Activated B cell treated with CpG ODN at 0.5 μM for 24 hours (primary cell): ENCODE results near the gene TMPRSS6. TPM values are rescaled to one million over a fixed set of nuclear protein-coding genes. Genes with fewer than 3 reads are reported as not detected.

Experiments
- ATAC-seq: fragments of 200-7000 bp; cut with Tn5 transposase; one replicate; pipeline ENCODE4 v1.10.0; 2021; ENCODE audit warnings: low read depth, mild to moderate bottlenecking, moderate library complexity
- CTCF ChIA-PET: fragments of 350-600 bp; sonication (Branson Sonifier 250); formaldehyde crosslinking; loops from one replicate; lab custom pipeline; 2021; ENCODE audit warnings: antibody characterized with exemption; lab: Charles Lee
- POLR2A ChIA-PET: fragments of 350-600 bp; sonication (Branson Sonifier 250); formaldehyde crosslinking; loops from one replicate; lab custom pipeline; 2021; ENCODE audit warnings: antibody characterized with exemption; lab: Charles Lee
- DNase-seq: peaks from one replicate; pipeline ENCODE4 v3.0.0; 2022
- H3K27ac Mint-ChIP-seq: one replicate; pipeline ENCODE4 v1.8.0; 2020; ENCODE audit warnings: mixed read lengths
- H3K27me3 Mint-ChIP-seq: one replicate; pipeline ENCODE4 v1.8.0; 2021; ENCODE audit warnings: mixed read lengths
- H3K36me3 Mint-ChIP-seq: one replicate; pipeline ENCODE4 v1.8.0; 2021; ENCODE audit warnings: low read depth, mixed read lengths
- H3K4me1 Mint-ChIP-seq: one replicate; pipeline ENCODE4 v1.8.0; 2021; ENCODE audit warnings: mixed read lengths
- H3K4me3 Mint-ChIP-seq: one replicate; pipeline ENCODE4 v1.8.0; 2020; ENCODE audit warnings: mild to moderate bottlenecking, mixed read lengths
- H3K9me3 Mint-ChIP-seq: one replicate; pipeline ENCODE4 v1.8.0; 2020; ENCODE audit warnings: mixed read lengths
- CTCF ChIP-seq: fragments of 200-600 bp; IDR thresholded peaks from one replicate; pipeline ENCODE4 v1.8.0; 2022; ENCODE audit warnings: antibody characterized with exemption, mild to moderate bottlenecking
- intact Hi-C: fragments of 100-400 bp; cut with micrococcal nuclease; formaldehyde crosslinking; loops from one replicate; pipeline ENCODE4 v1.15.1; 2024
- total RNA-seq: library from RNA; stranded (reverse); gene quantifications from 2 replicates; pipeline ENCODE4 v1.2.3, GENCODE V29; 2022

TMPRSS6 gene
- total RNA-seq, 1 donor from 2014 or later: 5.4 TPM

- POLR2A ChIA-PET: interaction anchor here (0.6 kb wide), 1 partner anchor 312 kb away, joined by 3 read pairs; no protein-coding TSS in a partner anchor
- Mint-ChIP-seq H3K36me3 (no peaks in the 10 kb centered on the region), H3K9me3 (no peaks in the 10 kb centered on the region), H3K4me1 (no peaks in the 10 kb centered on the region), H3K4me3 (no peak overlapping the region), H3K27ac (no peak overlapping the region), H3K27me3 (no peaks in the 10 kb centered on the region)
- intact Hi-C loops: no loop called here
- CTCF ChIA-PET: no interaction called here
- TF ChIP-seq CTCF: no peak
- ATAC-seq (no peak), DNase-seq (no peak)
These were observed 2.7 kb upstream of the TMPRSS6 start for GRCh38 chr22:37112084-37112728.

GRCh38 chr22:37111156-37111717 lies 1.7 kb upstream of the TMPRSS6 start:
- intact Hi-C loops: no loop called here
- TF ChIP-seq CTCF: no peak
- no peaks in the 10 kb centered on the region for H3K36me3 Mint-ChIP-seq
- no peaks in the 10 kb centered on the region for H3K9me3 Mint-ChIP-seq
- no peak overlapping the region for H3K27ac Mint-ChIP-seq
- no peak overlapping the region for H3K4me3 Mint-ChIP-seq
- DNase-seq (no peak), ATAC-seq (no peak)
- H3K4me1 Mint-ChIP-seq: no peaks in the 10 kb centered on the region
- CTCF ChIA-PET: no interaction called here
- peaks cover 3% of the 10 kb centered on the region for H3K27me3 Mint-ChIP-seq
- POLR2A ChIA-PET: interaction anchor here (0.6 kb wide), 1 partner anchor 22 kb away, joined by 3 read pairs; no protein-coding TSS in a partner anchor

GRCh38 chr22:37107816-37108621 lies 1.5 kb downstream of the TMPRSS6 start:
- DNase-seq (no peak), ATAC-seq (no peak)
- CTCF ChIA-PET: no interaction called here
- intact Hi-C loops: no loop called here
- no peak overlapping the region for H3K27ac Mint-ChIP-seq
- H3K9me3 Mint-ChIP-seq: no peaks in the 10 kb centered on the region
- H3K4me3 Mint-ChIP-seq: no peak overlapping the region
- H3K36me3 Mint-ChIP-seq: no peaks in the 10 kb centered on the region
- H3K27me3 Mint-ChIP-seq: peaks cover 3% of the 10 kb centered on the region
- peaks cover 4% of the 10 kb centered on the region for H3K4me1 Mint-ChIP-seq
- TF ChIP-seq CTCF: no peak
- POLR2A ChIA-PET: no interaction called here

- POLR2A ChIA-PET: no interaction called here
These were observed 3.5 kb downstream of the TMPRSS6 start for GRCh38 chr22:37105990-37106389.

More at GRCh38 chr22:37105990-37106389, 3.5 kb downstream of the TMPRSS6 start:
- CTCF ChIA-PET: no interaction called here
- no peaks in the 10 kb centered on the region for H3K9me3 Mint-ChIP-seq
- H3K27me3 Mint-ChIP-seq: peaks cover 3% of the 10 kb centered on the region
- DNase-seq (no peak), ATAC-seq (no peak)
- no peak overlapping the region for H3K27ac Mint-ChIP-seq
- no peak overlapping the region for H3K4me3 Mint-ChIP-seq
- intact Hi-C loops: no loop called here
- no peaks in the 10 kb centered on the region for H3K36me3 Mint-ChIP-seq
- no peak for TF ChIP-seq CTCF
- peaks cover 4% of the 10 kb centered on the region for H3K4me1 Mint-ChIP-seq
